ENCODE results near the gene AP2B1.
A peak's percentile ranks its signal among the peaks of the same experiment; 100 is the strongest.
"Not testable (repeated sequence)": the region's sequence is repeated elsewhere in the genome, so short reads cannot be mapped to it uniquely, and the experiment has no call there.

Gene AP2B1

GRCh38 chr17:35750526-35751395 lies 163.6 kb downstream of the AP2B1 start:
- no peak for DNase-seq

- not testable (repeated sequence) for DNase-seq
Measured at GRCh38 chr17:35751541-35751940, 164.4 kb downstream of the AP2B1 start.

DNA sequence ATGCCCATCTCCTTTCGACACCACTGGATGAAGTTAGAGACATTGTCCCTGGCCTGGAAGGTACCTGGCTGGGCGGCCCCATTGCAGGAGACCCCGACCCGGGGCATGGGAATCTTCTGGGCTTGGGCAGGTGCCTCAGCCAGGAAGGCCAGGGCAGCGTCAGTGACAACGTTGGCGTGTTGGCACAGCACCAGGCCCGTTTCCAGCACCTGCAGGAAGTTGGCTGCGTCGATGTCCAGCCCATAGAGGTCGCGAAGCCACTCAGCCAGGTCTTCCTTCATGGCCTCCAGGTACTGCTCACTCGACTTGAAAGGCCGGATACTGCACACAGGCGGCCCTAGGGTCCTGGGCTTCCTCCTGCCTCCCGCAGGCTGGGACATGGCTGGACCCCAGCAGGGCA lies 165.3 kb downstream of the AP2B1 start:
- DNase-seq: no peak

- DNase-seq: no peak
Measured at GRCh38 chr17:35752945-35753764, 166.0 kb downstream of the AP2B1 start, which contains the start of gene GAS2L2. TSS of gene GAS2L2 (minus strand) at chr17:35753239. CDS start at chr17:35752850, 389 bp downstream.

DNA sequence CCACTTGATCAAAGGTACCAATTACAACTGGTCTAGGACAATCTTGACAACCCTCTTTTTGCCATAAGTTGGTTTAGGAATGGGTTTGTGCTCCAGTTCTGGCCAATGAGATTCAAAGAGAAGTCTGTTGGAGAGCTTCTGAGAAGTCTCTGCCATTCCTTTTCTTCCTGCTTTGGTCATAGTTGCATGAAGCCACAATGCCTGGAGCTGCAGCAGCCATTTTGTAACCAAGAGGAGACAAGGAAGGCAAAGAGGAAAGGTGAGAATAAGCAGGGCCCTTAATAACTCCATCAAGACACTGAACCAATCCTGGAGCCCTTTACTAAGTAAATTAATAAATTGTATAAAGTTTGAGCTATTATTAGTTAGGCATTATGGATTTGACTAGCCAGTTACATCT lies 170.1 kb downstream of the AP2B1 start:
- no peak for DNase-seq

GRCh38 chr17:35760587-35760986 lies 173.5 kb downstream of the AP2B1 start, which contains the start of gene C17orf50:
TSS of gene C17orf50 (plus strand) at chr17:35760887. CDS start at chr17:35760942, 55 bp downstream.
- no peak for DNase-seq

DNA sequence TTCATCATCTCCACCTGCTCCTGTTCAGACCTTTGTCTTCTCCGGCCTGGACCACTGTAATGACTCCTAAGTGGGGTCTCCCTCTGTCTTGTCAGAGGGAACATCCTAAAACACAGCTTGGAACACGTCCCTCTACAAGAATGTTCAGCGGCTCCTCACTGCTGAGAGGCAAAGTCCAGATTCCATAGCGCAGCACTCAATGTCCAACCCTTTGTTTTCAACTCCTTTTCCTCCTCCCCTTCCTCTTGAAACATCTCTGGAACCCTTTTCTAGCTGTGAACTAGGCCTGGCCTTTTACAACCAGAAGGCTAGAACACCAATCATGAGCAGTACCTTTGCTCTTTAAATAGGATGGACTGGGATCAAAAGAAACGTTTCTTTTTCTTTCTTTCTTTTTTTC lies 174.5 kb downstream of the AP2B1 start:
- DNase-seq: no peak

DNA sequence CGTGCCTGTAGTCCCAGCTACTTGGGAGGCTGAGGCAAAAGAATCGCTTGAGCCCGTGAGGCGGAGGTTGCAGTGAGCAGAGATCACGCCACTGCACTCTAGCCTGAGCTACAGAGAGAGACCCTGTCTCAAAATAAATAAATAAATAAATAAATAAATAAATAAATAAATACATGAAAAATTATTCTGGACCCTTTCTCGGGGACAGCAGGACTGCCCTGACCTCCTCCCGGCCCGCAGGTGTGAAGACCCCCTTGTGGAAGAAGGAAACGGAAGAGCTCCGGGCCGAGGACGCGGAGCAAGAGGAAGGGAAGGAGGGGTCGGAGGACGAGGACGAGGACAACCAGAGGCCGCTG lies 176.6 kb downstream of the AP2B1 start:
- DNase-seq: no peak

GRCh38 chr17:35764123-35764991 lies 177.2 kb downstream of the AP2B1 start:
- DNase-seq: peak; percentile 90 to 92

GRCh38 chr17:35765086-35765710 lies 178.1 kb downstream of the AP2B1 start:
- DNase-seq: no peak

GRCh38 chr17:35765756-35766488 lies 178.8 kb downstream of the AP2B1 start:
- DNase-seq: no peak

DNA sequence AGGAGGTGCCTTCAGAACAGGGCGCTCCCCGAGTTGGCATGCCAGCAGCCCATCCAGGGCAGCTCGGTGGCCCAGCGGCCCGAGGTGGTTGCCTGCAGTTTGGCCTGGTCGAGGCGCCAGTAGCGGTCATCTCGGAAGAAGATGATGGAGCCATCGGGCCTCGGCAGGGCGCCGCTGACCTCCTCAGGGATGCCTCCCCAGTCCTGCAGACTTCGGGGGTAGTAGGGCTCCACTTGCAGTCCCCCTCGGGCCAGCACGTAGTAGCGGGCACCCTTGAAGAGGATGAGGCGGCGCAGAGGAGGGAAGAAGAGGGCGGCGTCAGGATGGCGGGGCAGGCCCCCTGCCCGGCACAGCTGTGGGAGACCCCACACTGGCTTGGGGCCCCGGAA lies 179.4 kb downstream of the AP2B1 start:
- DNase-seq: no peak

DNA sequence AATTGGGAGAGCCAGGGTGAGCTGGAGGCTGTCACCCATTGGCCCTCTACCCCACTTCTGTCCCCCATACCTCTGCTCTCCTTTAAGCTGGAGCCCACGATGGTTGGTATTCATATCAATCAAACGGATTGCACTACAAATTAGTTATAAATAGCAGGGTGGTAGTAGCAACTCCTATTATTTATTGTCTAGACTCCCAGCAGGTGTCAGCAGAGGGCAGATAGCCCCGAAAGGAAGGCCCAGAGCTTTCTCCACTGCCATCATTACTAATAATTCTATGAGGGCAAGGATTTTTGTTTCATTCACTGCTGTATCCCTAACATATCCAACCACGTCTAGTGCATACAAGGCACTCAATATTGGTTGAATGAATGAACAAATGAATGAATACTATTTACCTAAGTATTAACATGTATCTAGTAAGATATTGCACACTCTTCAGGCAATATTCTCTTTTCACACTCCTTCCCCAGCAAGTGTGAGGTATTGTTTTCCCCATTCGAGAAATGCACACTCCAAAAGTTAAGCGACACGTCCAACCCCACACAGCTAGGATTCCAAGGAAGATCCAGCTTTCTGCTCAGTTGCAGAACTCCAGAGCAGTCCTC lies 179.9 kb downstream of the AP2B1 start:
- peak; percentile 24 to 29 for DNase-seq

DNA sequence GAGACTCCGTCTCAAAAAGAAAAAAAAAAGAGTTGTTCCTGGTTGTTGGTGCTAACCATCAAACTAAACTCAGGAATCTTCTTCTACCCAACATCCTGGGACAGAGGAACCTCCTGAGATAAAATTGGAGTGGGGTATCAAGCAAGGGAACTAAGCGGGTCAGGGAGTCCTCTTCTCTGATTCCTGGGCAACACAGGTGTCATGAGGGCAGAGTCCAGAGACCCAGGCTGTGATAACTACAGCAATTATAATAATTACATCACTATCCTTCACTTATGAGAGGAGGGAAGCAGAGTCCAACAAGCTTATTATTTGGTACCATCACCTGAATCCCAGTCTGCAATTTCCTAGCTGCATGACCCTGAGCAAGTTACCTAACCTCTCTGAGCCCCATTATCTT lies 181.7 kb downstream of the AP2B1 start:
- no peak for DNase-seq

DNA sequence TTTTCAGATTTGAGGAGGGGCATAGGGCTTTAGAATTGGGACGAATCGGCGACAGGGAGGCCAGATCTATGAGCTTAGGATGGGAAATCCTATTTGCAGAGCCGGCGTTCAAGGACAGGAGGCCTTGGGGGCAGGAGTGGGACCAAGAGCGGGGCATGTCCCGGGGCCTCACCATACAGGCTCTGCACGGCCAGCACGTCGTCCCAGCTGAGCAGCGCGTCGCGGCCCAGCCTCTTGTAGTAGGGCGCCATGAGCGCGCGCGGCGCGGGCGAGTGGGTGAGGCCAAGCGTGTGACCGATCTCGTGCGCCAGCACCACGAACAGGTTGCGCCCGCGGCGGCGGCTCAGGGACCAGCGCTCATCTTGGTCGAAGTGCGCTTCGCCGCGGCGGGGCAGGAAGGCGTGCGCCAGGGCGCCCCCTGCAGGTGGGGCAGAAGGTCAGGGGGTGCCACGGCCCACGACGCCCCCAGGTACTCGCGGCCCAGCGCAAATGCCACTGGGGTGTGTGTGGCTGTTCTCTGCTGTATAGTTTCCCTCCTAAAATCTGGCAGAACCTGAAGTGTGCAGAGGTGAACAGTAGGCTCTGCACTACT lies 182.9 kb downstream of the AP2B1 start:
- no peak for DNase-seq

DNA sequence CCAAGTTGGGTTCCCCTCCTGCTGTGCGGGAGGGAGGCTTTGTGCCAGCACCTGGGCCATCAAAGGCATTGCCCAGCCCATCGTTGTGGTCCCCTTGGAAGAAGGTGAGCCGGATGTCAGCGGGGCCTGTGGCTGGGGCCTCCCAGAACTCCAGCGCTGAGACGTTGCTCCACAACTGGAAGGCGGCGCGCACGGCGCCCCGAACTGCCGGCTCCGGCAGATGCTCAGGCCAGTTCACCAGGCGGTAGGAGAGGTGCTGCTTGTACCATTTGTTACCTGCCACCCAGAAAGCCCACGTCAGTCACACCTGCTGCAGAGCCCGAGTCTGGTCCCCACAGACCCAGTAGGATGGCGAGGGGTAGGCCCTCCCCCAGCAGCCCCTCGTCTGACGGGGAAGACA lies 186.0 kb downstream of the AP2B1 start:
- no peak for DNase-seq

DNA sequence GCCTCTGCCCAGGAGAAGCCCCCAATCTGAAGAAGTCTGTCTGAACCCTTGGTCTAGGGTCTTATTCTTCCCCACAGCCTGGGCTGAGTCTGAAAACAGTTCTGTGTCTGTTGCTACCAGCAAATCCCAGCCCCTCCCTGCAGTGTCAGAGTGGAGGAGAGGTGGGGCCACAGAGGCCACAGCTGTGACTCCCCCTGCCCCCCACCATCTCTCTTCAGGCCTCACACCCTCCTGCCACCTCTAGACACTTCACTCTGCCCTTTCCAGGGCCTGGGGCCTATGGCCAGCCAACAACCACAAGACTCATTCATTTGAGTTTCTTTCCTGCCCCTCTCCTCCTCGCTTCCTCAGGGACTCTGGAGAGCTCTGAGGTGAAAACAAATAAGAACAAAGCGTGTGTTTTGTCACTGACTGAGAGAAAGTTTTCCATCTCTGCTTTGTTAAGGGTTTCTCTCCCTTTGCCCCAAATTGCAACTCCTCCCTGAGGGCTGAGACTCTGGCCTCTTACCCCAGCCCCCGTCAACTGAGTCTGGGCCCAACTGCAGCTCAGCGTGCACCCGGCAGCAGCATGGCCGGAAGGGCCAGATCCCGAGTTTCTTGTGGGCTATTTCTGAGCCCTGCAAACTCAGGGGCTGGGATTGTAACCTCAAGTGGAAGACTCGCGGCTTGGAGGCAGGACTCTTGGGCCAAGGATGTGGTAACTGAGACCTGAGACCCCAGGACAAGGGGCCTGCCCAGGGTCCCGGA lies 186.7 kb downstream of the AP2B1 start:
- DNase-seq: no peak

- no peak for DNase-seq
Measured at GRCh38 chr17:35774499-35774898, 187.4 kb downstream of the AP2B1 start.

DNA sequence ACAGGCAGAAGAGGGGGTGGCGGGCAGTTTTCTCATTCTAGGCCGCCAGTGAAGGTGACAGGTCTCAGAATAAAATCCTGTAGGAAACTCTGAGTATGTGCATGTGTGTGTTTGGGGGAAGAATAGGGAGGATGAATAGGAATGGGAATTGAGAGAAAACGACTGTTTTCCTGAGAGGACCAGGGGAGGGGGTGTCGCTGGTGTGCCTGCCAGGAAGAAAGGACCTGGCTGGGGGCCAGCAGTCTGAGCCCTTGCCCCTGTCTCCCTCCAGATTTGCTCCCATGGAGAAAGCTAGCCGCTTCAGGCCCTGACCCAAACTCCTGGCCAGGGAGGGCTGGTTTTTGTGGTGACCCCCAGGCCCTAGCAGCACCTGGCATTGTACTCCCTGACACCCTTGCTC lies 187.9 kb downstream of the AP2B1 start:
- DNase-seq: no peak

- no peak for DNase-seq
Measured at GRCh38 chr17:35775583-35775982, 188.5 kb downstream of the AP2B1 start.
